Measurements from ENCODE around the gene OOSP3. TPM values are rescaled to one million over a fixed set of nuclear protein-coding genes. Genes with fewer than 3 reads are reported as not detected.
"Not testable (repeated sequence)": the region's sequence is repeated elsewhere in the genome, so short reads cannot be mapped to it uniquely, and the experiment has no call there.

Gene OOSP3
- total RNA-seq, 1 donor from 2014 or later: not detected

- intact Hi-C loops (cut with DNase I): no loop called here
- Histone ChIP-seq H3K27ac (no peak overlapping the region), H3K36me3 (no peaks in the 10 kb centered on the region), H3K9me3 (no peaks in the 10 kb centered on the region), H3K27me3 (no peaks in the 10 kb centered on the region), H3K4me1 (no peaks in the 10 kb centered on the region), H3K4me3 (no peak overlapping the region)
- TF ChIP-seq CTCF (IDR thresholded peaks at IDR 0.05): no peak
- TF ChIP-seq POLR2A (IDR thresholded peaks at IDR 0.05): no peak
- TF ChIP-seq POLR2AphosphoS5 (IDR thresholded peaks at IDR 0.05; ENCODE audit: insufficient read depth in 1 of 2, low read depth in 1 of 2): no peak
- no peak for DNase-seq (ENCODE audit: extremely low spot score in 2 of 2)
Observed at GRCh38 chr11:59901306-59901705, 22.7 kb downstream of the OOSP3 start.

- H3K36me3 ChIP-seq; intact Hi-C loops (cut with DNase I); H3K27ac ChIP-seq; H3K4me1 ChIP-seq; H3K9me3 ChIP-seq; DNase-seq (ENCODE audit: extremely low spot score in 2 of 2); H3K4me3 ChIP-seq; H3K27me3 ChIP-seq: not testable (repeated sequence)
Observed at GRCh38 chr11:59903569-59903968, 25.0 kb downstream of the OOSP3 start.

- H3K36me3 ChIP-seq: no peaks in the 10 kb centered on the region
- H3K27me3 ChIP-seq: no peaks in the 10 kb centered on the region
- H3K9me3 ChIP-seq: peaks cover under 1% of the 10 kb centered on the region
- H3K4me3 ChIP-seq: no peak overlapping the region
- H3K27ac ChIP-seq: no peak overlapping the region
- intact Hi-C loops (cut with DNase I): no loop called here
- TF ChIP-seq POLR2AphosphoS5 (IDR thresholded peaks at IDR 0.05; ENCODE audit: insufficient read depth in 1 of 2, low read depth in 1 of 2) (no peak), CTCF (IDR thresholded peaks at IDR 0.05) (no peak), POLR2A (IDR thresholded peaks at IDR 0.05) (no peak)
- DNase-seq (ENCODE audit: extremely low spot score in 2 of 2): no peak
- H3K4me1 ChIP-seq: no peaks in the 10 kb centered on the region
Observed at GRCh38 chr11:59918480-59918879, 39.9 kb downstream of the OOSP3 start.

- TF ChIP-seq POLR2A (IDR thresholded peaks at IDR 0.05) (no peak), POLR2AphosphoS5 (IDR thresholded peaks at IDR 0.05; ENCODE audit: insufficient read depth in 1 of 2, low read depth in 1 of 2) (no peak), CTCF (IDR thresholded peaks at IDR 0.05) (no peak)
- H3K4me3 ChIP-seq: no peak overlapping the region
- no peaks in the 10 kb centered on the region for H3K36me3 ChIP-seq
- intact Hi-C loops (cut with DNase I): no loop called here
- H3K4me1 ChIP-seq: no peaks in the 10 kb centered on the region
- no peak for DNase-seq (ENCODE audit: extremely low spot score in 2 of 2)
- no peaks in the 10 kb centered on the region for H3K27me3 ChIP-seq
- no peak overlapping the region for H3K27ac ChIP-seq
- H3K9me3 ChIP-seq: peaks cover 6% of the 10 kb centered on the region
Observed at GRCh38 chr11:59918987-59919589, 40.5 kb downstream of the OOSP3 start.

GRCh38 chr11:59923813-59924212 is 45.2 kb downstream of the OOSP3 start:
- H3K9me3 ChIP-seq: peaks cover 11% of the 10 kb centered on the region
- H3K36me3 ChIP-seq: no peaks in the 10 kb centered on the region
- DNase-seq (ENCODE audit: extremely low spot score in 2 of 2): no peak
- intact Hi-C loops (cut with DNase I): no loop called here
- TF ChIP-seq POLR2AphosphoS5 (IDR thresholded peaks at IDR 0.05; ENCODE audit: insufficient read depth in 1 of 2, low read depth in 1 of 2) (no peak), POLR2A (IDR thresholded peaks at IDR 0.05) (no peak), CTCF (IDR thresholded peaks at IDR 0.05) (no peak)
- no peak overlapping the region for H3K4me3 ChIP-seq
- no peak overlapping the region for H3K27ac ChIP-seq
- H3K27me3 ChIP-seq: no peaks in the 10 kb centered on the region
- H3K4me1 ChIP-seq: no peaks in the 10 kb centered on the region

Data from vagina (tissue), 2 donors.